SK-N-SH (cell line): ENCODE data around the gene PRKCA. TPM values are rescaled to one million over a fixed set of nuclear protein-coding genes. Genes with fewer than 3 reads are reported as not detected.

Experiments
- CTCF ChIA-PET: fragments of 300-600, 350-600 bp; formaldehyde crosslinking; extraction: SDS; loops from one replicate; lab custom pipeline; 2021; lab: Yijun Ruan, JAX
- POLR2A ChIA-PET: fragments of 350-600 bp; sonication (Branson Sonifier 250); formaldehyde crosslinking; extraction: SDS; loops from one replicate; lab custom pipeline; 2020; ENCODE audit warnings: antibody characterized with exemption, inconsistent platforms; lab: Yijun Ruan, JAX
- DNase-seq: peaks from one replicate; pipeline ENCODE4 v3.0.0; 2012
- H2AFZ ChIP-seq: fragments of 200-600 bp; sonication (generic); 2 replicates; pipeline ENCODE4 v1.8.1; 2016; ENCODE audit warnings: antibody characterized with exemption, mild to moderate bottlenecking, low read depth
- H3F3A ChIP-seq: fragments of 200-600 bp; sonication (generic); replicated peaks from 2 replicates; pipeline ENCODE3; 2016; ENCODE audit warnings: antibody characterized with exemption, mild to moderate bottlenecking; ENCODE audit not compliant: insufficient read depth
- H3K27ac ChIP-seq, 2 experiments: fragments of 200-500 bp in 1 of 2; fragments of 200-600 bp in 1 of 2; sonication (Bioruptor generic) in 1 of 2; sonication (generic), shearing (Covaris generic) in 1 of 2; 2 replicates each; pipeline versions ENCODE4 v1.5.1 to v1.6.1; 2014 to 2016; ENCODE audit warnings: low read depth in 2 of 2, inconsistent platforms in 1 of 2, low read length in 1 of 2, mild to moderate bottlenecking in 1 of 2, mixed read lengths in 1 of 2
- H3K27me3 ChIP-seq: fragments of 200-600 bp; sonication (generic), shearing (Covaris generic); 2 replicates; pipeline ENCODE4 v1.6.1; 2016; ENCODE audit warnings: mixed run types; ENCODE audit not compliant: insufficient read depth
- H3K36me3 ChIP-seq, 2 experiments: fragments of 200-500 bp in 1 of 2; fragments of 200-600 bp in 1 of 2; sonication (Bioruptor generic) in 1 of 2; sonication (generic) in 1 of 2; replicated peaks in 1 of 2; 2 replicates each; pipeline versions ENCODE3 to v1.5.1; 2014 to 2016; ENCODE audit warnings: low read length in 1 of 2, mild to moderate bottlenecking in 1 of 2; ENCODE audit not compliant: insufficient read depth in 2 of 2, control insufficient read depth in 1 of 2
- H3K4me1 ChIP-seq, 2 experiments: fragments of 200-500 bp in 1 of 2; fragments of 200-600 bp in 1 of 2; sonication (Bioruptor generic) in 1 of 2; sonication (generic), shearing (Covaris generic) in 1 of 2; 2 replicates each; pipeline versions ENCODE4 v1.5.1 to v1.6.1; 2014 to 2016; ENCODE audit warnings: low read depth in 1 of 2, low read length in 1 of 2, mixed run types in 1 of 2; ENCODE audit not compliant: insufficient read depth in 2 of 2, control insufficient read depth in 1 of 2
- H3K4me2 ChIP-seq: fragments of 200-600 bp; sonication (generic), shearing (Covaris generic); 2 replicates; pipeline ENCODE4 v1.6.1; 2017; ENCODE audit warnings: mixed run types
- H3K4me3 ChIP-seq, 2 experiments: fragments of 200-500 bp in 1 of 2; fragments of 200-600 bp in 1 of 2; sonication (Bioruptor generic) in 1 of 2; sonication (generic), shearing (Covaris generic) in 1 of 2; 2 replicates each; pipeline versions ENCODE4 v1.5.1 to v1.8.1; 2014 to 2016; ENCODE audit warnings: low read depth in 2 of 2, inconsistent platforms in 1 of 2, low read length in 1 of 2, mild to moderate bottlenecking in 1 of 2, mixed read lengths in 1 of 2, moderate library complexity in 1 of 2
- H3K79me2 ChIP-seq: fragments of 200-600 bp; sonication (generic); 2 replicates; pipeline ENCODE4 v1.8.1; 2017; ENCODE audit warnings: mild to moderate bottlenecking; ENCODE audit not compliant: insufficient read depth
- H3K9ac ChIP-seq: fragments of 200-600 bp; sonication (generic); 2 replicates; pipeline ENCODE4 v1.6.1; 2017; ENCODE audit warnings: mixed run types
- H3K9me2 ChIP-seq: fragments of 200-600 bp; sonication (generic); 2 replicates; pipeline ENCODE4 v1.6.1; 2017; ENCODE audit warnings: mixed run types
- H3K9me3 ChIP-seq: fragments of 200-600 bp; sonication (generic); 2 replicates; pipeline ENCODE4 v1.6.1; 2017; ENCODE audit warnings: mixed run types, mild to moderate bottlenecking, moderate library complexity
- H4K20me1 ChIP-seq: fragments of 200-600 bp; sonication (generic); 2 replicates; pipeline ENCODE4 v1.6.1; 2017; ENCODE audit warnings: mild to moderate bottlenecking, mixed run types; ENCODE audit not compliant: insufficient read depth
- CHD2 ChIP-seq: fragments of 150-350 bp; IDR thresholded peaks from 2 replicates; pipeline ENCODE4 v1.6.1; 2018; ENCODE audit warnings: low read length; ENCODE audit not compliant: partially characterized antibody
- ELF1 ChIP-seq: IDR thresholded peaks from 2 replicates; pipeline ENCODE4 v1.4.0; 2012
- FOXM1 ChIP-seq: IDR thresholded peaks from 2 replicates; pipeline ENCODE4 v1.4.0; 2012; ENCODE audit warnings: low read depth, mild to moderate bottlenecking
- GABPA ChIP-seq: IDR thresholded peaks from 2 replicates; pipeline ENCODE4 v1.4.0; 2012; ENCODE audit warnings: low read depth, mild to moderate bottlenecking
- JUND ChIP-seq: IDR thresholded peaks from 2 replicates; pipeline ENCODE4 v1.4.0; 2012
- MEF2A ChIP-seq: IDR thresholded peaks from 2 replicates; pipeline ENCODE4 v1.4.0; 2012; ENCODE audit warnings: low read depth, borderline replicate concordance
- MXI1 ChIP-seq: IDR thresholded peaks from 2 replicates; pipeline ENCODE4 v1.6.1; 2012; ENCODE audit warnings: mild to moderate bottlenecking, low read depth, low read length, improper control_type of control experiment
- NRF1 ChIP-seq: IDR thresholded peaks from 2 replicates; pipeline ENCODE4 v1.6.1; 2012; ENCODE audit warnings: low read depth, mild to moderate bottlenecking, low read length
- RAD21 ChIP-seq: IDR thresholded peaks from 2 replicates; pipeline ENCODE4 v1.6.1; 2012; ENCODE audit warnings: mild to moderate bottlenecking, low read length
- RCOR1 ChIP-seq: fragments of 150-350 bp; IDR thresholded peaks from 2 replicates; pipeline ENCODE4 v1.6.1; 2017; ENCODE audit warnings: antibody characterized with exemption, low read length
- RFX5 ChIP-seq: IDR thresholded peaks from 2 replicates; pipeline ENCODE4 v1.6.1; 2012; ENCODE audit warnings: mild to moderate bottlenecking, improper control_type of control experiment, low read length
- SIN3A ChIP-seq: IDR thresholded peaks from 2 replicates; pipeline ENCODE4 v1.6.1; 2012; ENCODE audit warnings: low read depth, mild to moderate bottlenecking, low read length, moderate library complexity, borderline replicate concordance
- YY1 ChIP-seq: IDR thresholded peaks from 2 replicates; pipeline ENCODE4 v1.4.0; 2012; ENCODE audit warnings: low read depth, mild to moderate bottlenecking
- WGBS: methylation state at CpG from one replicate; pipeline ENCODE4 v1.1.6; 2017; ENCODE audit warnings: low lambda C conversion rate; 5-methylcytosine and 5-hydroxymethylcytosine counted together
- polyA plus RNA-seq, 3 experiments: library from polyadenylated mRNA; depleted of rRNA; stranded (reverse); fragments of >200 nt; gene quantifications; 2 replicates each; pipeline ENCODE4 v1.2.3, GENCODE V29; 2012
- TF ChIP-seq, protein P1 (sequence below): fragments of 200-600 bp; sonication (generic); IDR thresholded peaks from 2 replicates; pipeline ENCODE4 v1.6.1; 2017; ENCODE audit warnings: antibody characterized with exemption, mild to moderate bottlenecking, moderate library complexity
- TF ChIP-seq, protein P2 (sequence below): IDR thresholded peaks from 2 replicates; pipeline ENCODE4 v1.4.0; 2012; ENCODE audit warnings: low read depth
- TF ChIP-seq, protein P3 (sequence below): IDR thresholded peaks from 2 replicates; pipeline ENCODE4 v1.6.1; 2012; ENCODE audit warnings: mild to moderate bottlenecking, low read depth, low read length, moderate library complexity
- TF ChIP-seq, protein P4 (sequence below): fragments of 150-350 bp; IDR thresholded peaks from 2 replicates; pipeline ENCODE4 v1.6.1; 2017; ENCODE audit warnings: antibody characterized with exemption, low read length, low read depth, borderline replicate concordance

The PRKCA gene
- polyA plus RNA-seq, 1 of the 3 experiments (the other 2 are of a cell fraction): 108 TPM

DNA sequence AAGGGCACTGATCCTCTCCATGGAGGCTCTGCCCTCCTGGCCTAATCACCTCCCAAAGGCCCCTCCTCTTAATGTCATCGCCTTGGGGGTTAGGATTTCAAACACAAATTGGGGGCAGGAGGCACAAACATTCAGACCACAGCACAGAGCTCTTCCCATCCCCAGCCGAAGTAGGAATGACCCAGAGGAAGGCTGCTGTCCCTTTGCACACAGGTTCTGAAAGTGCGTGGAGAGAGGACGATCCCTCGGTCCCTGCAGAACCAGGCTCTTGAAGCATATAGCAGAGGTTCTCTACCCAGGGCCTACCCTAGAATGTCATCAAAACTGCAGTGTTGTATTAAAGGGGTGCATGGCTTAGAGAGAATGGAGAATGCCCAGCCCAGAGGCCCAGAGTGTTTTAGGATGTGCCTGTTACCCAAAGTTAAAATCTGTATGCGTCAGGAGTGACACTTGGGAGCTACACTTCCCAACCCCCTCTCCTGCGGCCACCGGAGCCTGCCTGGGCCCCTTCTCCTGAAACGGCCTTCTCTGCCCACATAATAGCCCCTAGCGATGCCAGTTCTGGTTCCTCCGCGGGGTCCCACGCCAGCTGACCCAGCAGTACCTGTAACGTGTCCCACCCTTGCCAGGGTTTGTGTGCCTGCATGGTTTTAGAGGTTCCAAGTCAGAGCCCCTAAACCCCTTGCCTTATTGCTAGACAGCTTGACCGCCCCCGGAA, 373.0 kb downstream of the PRKCA start:
- WGBS: 96% methylated on average over 16 of the region's 16 CpGs
- POLR2A ChIA-PET: no interaction called here
- DNase-seq: no peak

DNA sequence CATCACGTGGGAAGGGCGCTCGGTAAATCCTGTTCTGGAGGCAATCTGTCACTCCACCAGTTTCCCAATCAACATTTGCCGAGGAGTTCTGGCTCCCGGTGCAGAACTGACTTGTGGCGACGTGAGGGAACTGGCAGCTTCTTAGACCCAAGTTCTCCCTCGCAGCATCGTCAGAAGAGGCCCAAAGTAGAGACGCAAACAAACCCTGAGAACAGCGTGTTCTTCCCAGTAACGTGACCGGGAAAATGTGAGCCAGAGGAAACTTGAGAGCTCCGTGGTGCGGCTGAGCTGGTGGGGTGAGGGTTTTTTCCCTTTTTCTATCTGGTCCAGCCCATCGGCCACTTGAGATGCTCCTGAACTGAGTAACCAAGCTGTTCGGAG, 373.6 kb downstream of the PRKCA start:
- H3K36me3 ChIP-seq: peaks cover 15 to 22% of the 10 kb centered on the region in 2 experiments
- peaks cover 3 to 15% of the 10 kb centered on the region in 2 experiments; a peak in 2 of 4 replicates for H3K4me1 ChIP-seq
- H3K9me2 ChIP-seq: no peaks in the 10 kb centered on the region
- H3K4me3 ChIP-seq: no peak overlapping the region
- no peak overlapping the region for H3K27ac ChIP-seq
- 91% methylated on average over 17 of the region's 17 CpGs for WGBS
- ChIA-PET CTCF (interaction anchor here (0.6 to 9.6 kb wide), 8 partner anchors 10 to 511 kb away, joined by 3 to 90 read pairs (median 16); no protein-coding TSS in a partner anchor), POLR2A (no interaction called here)
- H3K4me2 ChIP-seq: no peak overlapping the region
- H3K27me3 ChIP-seq: no peaks in the 10 kb centered on the region
- no peaks in the 10 kb centered on the region for H3K9me3 ChIP-seq
- no peak for DNase-seq
- peaks cover 46% of the 10 kb centered on the region for H3K79me2 ChIP-seq
- H3K9ac ChIP-seq: no peak overlapping the region
- no peak overlapping the region for H2AFZ ChIP-seq
- peaks cover 43% of the 10 kb centered on the region for H4K20me1 ChIP-seq
- peaks cover 11% of the 10 kb centered on the region for H3F3A ChIP-seq
- no peak for TF ChIP-seq SIN3A
- no peak for TF ChIP-seq JUND
- no peak for TF ChIP-seq YY1
- no peak for TF ChIP-seq RFX5
- no peak for TF ChIP-seq RAD21
- TF ChIP-seq, protein P1, sequence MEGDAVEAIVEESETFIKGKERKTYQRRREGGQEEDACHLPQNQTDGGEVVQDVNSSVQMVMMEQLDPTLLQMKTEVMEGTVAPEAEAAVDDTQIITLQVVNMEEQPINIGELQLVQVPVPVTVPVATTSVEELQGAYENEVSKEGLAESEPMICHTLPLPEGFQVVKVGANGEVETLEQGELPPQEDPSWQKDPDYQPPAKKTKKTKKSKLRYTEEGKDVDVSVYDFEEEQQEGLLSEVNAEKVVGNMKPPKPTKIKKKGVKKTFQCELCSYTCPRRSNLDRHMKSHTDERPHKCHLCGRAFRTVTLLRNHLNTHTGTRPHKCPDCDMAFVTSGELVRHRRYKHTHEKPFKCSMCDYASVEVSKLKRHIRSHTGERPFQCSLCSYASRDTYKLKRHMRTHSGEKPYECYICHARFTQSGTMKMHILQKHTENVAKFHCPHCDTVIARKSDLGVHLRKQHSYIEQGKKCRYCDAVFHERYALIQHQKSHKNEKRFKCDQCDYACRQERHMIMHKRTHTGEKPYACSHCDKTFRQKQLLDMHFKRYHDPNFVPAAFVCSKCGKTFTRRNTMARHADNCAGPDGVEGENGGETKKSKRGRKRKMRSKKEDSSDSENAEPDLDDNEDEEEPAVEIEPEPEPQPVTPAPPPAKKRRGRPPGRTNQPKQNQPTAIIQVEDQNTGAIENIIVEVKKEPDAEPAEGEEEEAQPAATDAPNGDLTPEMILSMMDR: no peak
- no peak for TF ChIP-seq FOXM1
- TF ChIP-seq MXI1: no peak
- no peak for TF ChIP-seq CHD2
- no peak for TF ChIP-seq GABPA
- no peak for TF ChIP-seq NRF1
- TF ChIP-seq MEF2A: no peak
- no peak for TF ChIP-seq ELF1
- no peak for TF ChIP-seq RCOR1

More for the DNA sequence above, 373.0 kb downstream of the PRKCA start:
- CTCF ChIA-PET: interaction anchor here (0.6 to 9.6 kb wide), 9 partner anchors 11 to 510 kb away, joined by 3 to 90 read pairs (median 8); no protein-coding TSS in a partner anchor
- Histone ChIP-seq H4K20me1 (peaks cover 38% of the 10 kb centered on the region), H3K9ac (no peak overlapping the region), H3K4me1 (peaks cover 3 to 15% of the 10 kb centered on the region in 2 experiments; a peak in 2 of 4 replicates), H3K4me3 (no peak overlapping the region), H3K9me2 (no peaks in the 10 kb centered on the region), H3F3A (peaks cover 11% of the 10 kb centered on the region), H3K9me3 (no peaks in the 10 kb centered on the region), H3K27ac (no peak overlapping the region), H2AFZ (no peak overlapping the region), H3K36me3 (peaks cover 15 to 22% of the 10 kb centered on the region in 2 experiments), H3K79me2 (peaks cover 41% of the 10 kb centered on the region), H3K27me3 (no peaks in the 10 kb centered on the region), H3K4me2 (no peak overlapping the region)
- TF ChIP-seq, protein P2, sequence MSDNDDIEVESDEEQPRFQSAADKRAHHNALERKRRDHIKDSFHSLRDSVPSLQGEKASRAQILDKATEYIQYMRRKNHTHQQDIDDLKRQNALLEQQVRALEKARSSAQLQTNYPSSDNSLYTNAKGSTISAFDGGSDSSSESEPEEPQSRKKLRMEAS: no peak
- TF ChIP-seq, protein P3, sequence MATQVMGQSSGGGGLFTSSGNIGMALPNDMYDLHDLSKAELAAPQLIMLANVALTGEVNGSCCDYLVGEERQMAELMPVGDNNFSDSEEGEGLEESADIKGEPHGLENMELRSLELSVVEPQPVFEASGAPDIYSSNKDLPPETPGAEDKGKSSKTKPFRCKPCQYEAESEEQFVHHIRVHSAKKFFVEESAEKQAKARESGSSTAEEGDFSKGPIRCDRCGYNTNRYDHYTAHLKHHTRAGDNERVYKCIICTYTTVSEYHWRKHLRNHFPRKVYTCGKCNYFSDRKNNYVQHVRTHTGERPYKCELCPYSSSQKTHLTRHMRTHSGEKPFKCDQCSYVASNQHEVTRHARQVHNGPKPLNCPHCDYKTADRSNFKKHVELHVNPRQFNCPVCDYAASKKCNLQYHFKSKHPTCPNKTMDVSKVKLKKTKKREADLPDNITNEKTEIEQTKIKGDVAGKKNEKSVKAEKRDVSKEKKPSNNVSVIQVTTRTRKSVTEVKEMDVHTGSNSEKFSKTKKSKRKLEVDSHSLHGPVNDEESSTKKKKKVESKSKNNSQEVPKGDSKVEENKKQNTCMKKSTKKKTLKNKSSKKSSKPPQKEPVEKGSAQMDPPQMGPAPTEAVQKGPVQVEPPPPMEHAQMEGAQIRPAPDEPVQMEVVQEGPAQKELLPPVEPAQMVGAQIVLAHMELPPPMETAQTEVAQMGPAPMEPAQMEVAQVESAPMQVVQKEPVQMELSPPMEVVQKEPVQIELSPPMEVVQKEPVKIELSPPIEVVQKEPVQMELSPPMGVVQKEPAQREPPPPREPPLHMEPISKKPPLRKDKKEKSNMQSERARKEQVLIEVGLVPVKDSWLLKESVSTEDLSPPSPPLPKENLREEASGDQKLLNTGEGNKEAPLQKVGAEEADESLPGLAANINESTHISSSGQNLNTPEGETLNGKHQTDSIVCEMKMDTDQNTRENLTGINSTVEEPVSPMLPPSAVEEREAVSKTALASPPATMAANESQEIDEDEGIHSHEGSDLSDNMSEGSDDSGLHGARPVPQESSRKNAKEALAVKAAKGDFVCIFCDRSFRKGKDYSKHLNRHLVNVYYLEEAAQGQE: peak; percentile 83
- TF ChIP-seq JUND (no peak), GABPA (no peak), RCOR1 (no peak)
- TF ChIP-seq, protein P4, sequence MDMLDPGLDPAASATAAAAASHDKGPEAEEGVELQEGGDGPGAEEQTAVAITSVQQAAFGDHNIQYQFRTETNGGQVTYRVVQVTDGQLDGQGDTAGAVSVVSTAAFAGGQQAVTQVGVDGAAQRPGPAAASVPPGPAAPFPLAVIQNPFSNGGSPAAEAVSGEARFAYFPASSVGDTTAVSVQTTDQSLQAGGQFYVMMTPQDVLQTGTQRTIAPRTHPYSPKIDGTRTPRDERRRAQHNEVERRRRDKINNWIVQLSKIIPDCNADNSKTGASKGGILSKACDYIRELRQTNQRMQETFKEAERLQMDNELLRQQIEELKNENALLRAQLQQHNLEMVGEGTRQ: no peak
